Endothelial cell of umbilical vein (primary cell): ENCODE results near the gene CES4A. TPM values are rescaled to one million over a fixed set of nuclear protein-coding genes. Genes with fewer than 3 reads are reported as not detected.

Source experiments
- BruUV-seq: library from RNA; stranded (reverse); fragments of 400-500 nt; replicated peaks from 2 replicates; lab custom pipeline; 2021; lab: Mats Ljungman, UMichigan
- CTCF ChIA-PET: fragments of 300-600, 350-600 bp; sonication (Branson Sonifier 250); formaldehyde crosslinking; loops from one replicate; lab custom pipeline; 2021; ENCODE audit warnings: antibody characterized with exemption, inconsistent platforms; lab: Charles Lee
- POLR2A ChIA-PET: fragments of 300-600, 350-600 bp; sonication (Branson Sonifier 250); formaldehyde crosslinking; loops from one replicate; lab custom pipeline; 2021; ENCODE audit warnings: antibody characterized with exemption, inconsistent platforms; lab: Charles Lee
- DNase-seq: peaks from one replicate; pipeline ENCODE4 v3.0.0-alpha.2; 2011; ENCODE audit warnings: low read depth, low spot score
- FAIRE-seq: peaks from 2 replicates; lab custom pipeline; 2011; peaks lifted over from hg19 to GRCh38; lab: Jason Lieb, UNC
- H2AFZ ChIP-seq: 2 replicates; pipeline ENCODE4 v1.6.0; 2012; ENCODE audit warnings: low read depth, low read length, control low read depth, inconsistent platforms
- H3K27ac ChIP-seq: 2 replicates; pipeline ENCODE4 v1.5.1; 2011; ENCODE audit warnings: low read depth, mild to moderate bottlenecking, control low read depth, low read length, moderate library complexity; ENCODE audit not compliant: insufficient read depth
- H3K27me3 ChIP-seq, 2 experiments: 2 replicates each; pipeline versions ENCODE4 v1.6.0 to v1.6.1; 2011; ENCODE audit warnings: low read length in 2 of 2, mixed read lengths in 1 of 2; ENCODE audit not compliant: control insufficient read depth in 2 of 2, insufficient read depth in 2 of 2
- H3K36me3 ChIP-seq, 2 experiments: 2 replicates in 1 of 2; 3 replicates in 1 of 2; pipeline ENCODE4 v1.5.1; 2011; ENCODE audit warnings: low read length in 2 of 2, mild to moderate bottlenecking in 1 of 2, moderate library complexity in 1 of 2; ENCODE audit not compliant: control insufficient read depth in 2 of 2, insufficient read depth in 2 of 2; ENCODE audit errors: extremely low read depth in 1 of 2
- H3K4me1 ChIP-seq: 3 replicates; pipeline ENCODE4 v1.5.1; 2011; ENCODE audit warnings: mild to moderate bottlenecking, low read length; ENCODE audit not compliant: control insufficient read depth, insufficient read depth; ENCODE audit errors: extremely low read depth
- H3K4me2 ChIP-seq: 2 replicates; pipeline ENCODE4 v1.6.1; 2011; ENCODE audit warnings: low read length, control low read depth, mixed read lengths; ENCODE audit not compliant: insufficient read depth
- H3K4me3 ChIP-seq, 3 experiments: fragments of 200-600 bp in 1 of 3; sonication (generic), shearing (Covaris generic) in 1 of 3; replicated peaks in 1 of 3; 2 replicates each; pipeline ENCODE4 v1.5.1; 2011 to 2016; ENCODE audit warnings: control low read depth in 3 of 3, low read length in 3 of 3, mild to moderate bottlenecking in 2 of 3, inconsistent platforms in 1 of 3, low read depth in 1 of 3, moderate library complexity in 1 of 3; ENCODE audit not compliant: insufficient read depth in 1 of 3
- H3K79me2 ChIP-seq: 2 replicates; pipeline ENCODE4 v1.6.0; 2012; ENCODE audit warnings: low read length, inconsistent platforms; ENCODE audit not compliant: control insufficient read depth, insufficient read depth
- H3K9ac ChIP-seq: replicated peaks from 2 replicates; pipeline ENCODE3; 2011; ENCODE audit warnings: low read length, control low read depth; ENCODE audit not compliant: insufficient read depth; ENCODE audit errors: extremely low read depth
- H3K9me1 ChIP-seq: replicated peaks from 3 replicates; pipeline ENCODE4 v1.6.0; 2011; ENCODE audit warnings: mild to moderate bottlenecking, low read length; ENCODE audit not compliant: control insufficient read depth, insufficient read depth; ENCODE audit errors: extremely low read depth
- H3K9me3 ChIP-seq: replicated peaks from 2 replicates; pipeline ENCODE4 v1.5.1; 2012; ENCODE audit warnings: low read length, inconsistent platforms; ENCODE audit not compliant: control insufficient read depth, insufficient read depth
- H4K20me1 ChIP-seq: replicated peaks from 2 replicates; pipeline ENCODE3; 2011; ENCODE audit warnings: mild to moderate bottlenecking, low read length; ENCODE audit not compliant: control insufficient read depth, insufficient read depth; ENCODE audit errors: extremely low read depth
- EZH2 ChIP-seq: IDR thresholded peaks from 2 replicates; pipeline ENCODE4 v1.6.1; 2012; ENCODE audit warnings: borderline replicate concordance, low read depth, mild to moderate bottlenecking, moderate library complexity, low read length, inconsistent platforms; ENCODE audit not compliant: severe bottlenecking
- FOS ChIP-seq: IDR thresholded peaks from 2 replicates; pipeline ENCODE4 v1.6.1; 2011; ENCODE audit warnings: mild to moderate bottlenecking, low read length, moderate library complexity, borderline replicate concordance; ENCODE audit not compliant: insufficient read depth
- GATA2 ChIP-seq: IDR thresholded peaks from 2 replicates; pipeline ENCODE4 v1.7.0; 2011; ENCODE audit warnings: low read depth, mild to moderate bottlenecking, moderate library complexity, mixed read lengths, low read length; ENCODE audit not compliant: insufficient read length, insufficient read depth
- JUN ChIP-seq: IDR thresholded peaks from 2 replicates; pipeline ENCODE4 v1.6.1; 2011; ENCODE audit warnings: borderline replicate concordance, low read depth; ENCODE audit not compliant: insufficient read length, insufficient read depth
- MYC ChIP-seq: IDR thresholded peaks from one replicate; pipeline ENCODE4 v1.6.1; 2011; ENCODE audit warnings: mild to moderate bottlenecking, low read depth, low read length
- POLR2A ChIP-seq: IDR thresholded peaks from 2 replicates; pipeline ENCODE4 v1.6.1; 2012; ENCODE audit warnings: low read depth, mild to moderate bottlenecking, control low read depth, low read length
- POLR2AphosphoS5 ChIP-seq: IDR thresholded peaks from 2 replicates; pipeline ENCODE4 v1.6.1; 2012; ENCODE audit warnings: low read depth, mild to moderate bottlenecking, control low read depth, low read length, moderate library complexity; ENCODE audit not compliant: insufficient read depth
- dilution Hi-C: fragments of 300-500 bp; cut with MboI; formaldehyde crosslinking; loops from one replicate; pipeline ENCODE4 v1.15.0; 2019; ENCODE audit warnings: low sequenced_read_pairs; ENCODE audit not compliant: extremely low pct_ligation_motif_present
- intact Hi-C: fragments of 100-400 bp; cut with micrococcal nuclease; formaldehyde crosslinking; loops from one replicate; pipeline ENCODE4 v1.10.0; 2022
- polyA plus RNA-seq, 4 experiments: library from polyadenylated mRNA; depleted of rRNA in 3 of 4; stranded (reverse) in 3 of 4; unstranded in 1 of 4; fragments of >200 nt; gene quantifications; 2 replicates each; pipeline versions ENCODE4 v1.2.1 to v1.2.3, GENCODE V29; 2011 to 2012; ENCODE audit warnings: missing spikeins in 1 of 4
- total RNA-seq: library from RNA; stranded (reverse); gene quantifications from 2 replicates; pipeline ENCODE4 v1.2.3, GENCODE V29; 2021
- TF ChIP-seq, protein P1 (sequence below): IDR thresholded peaks from 2 replicates; pipeline ENCODE4 v1.6.1; 2011; ENCODE audit not compliant: insufficient read depth, insufficient read length
- TF ChIP-seq, protein P2 (sequence below), 2 donors: IDR thresholded peaks; 1 replicate in 1 of 2; 2 replicates in 1 of 2; pipeline ENCODE4 v1.5.1; 2011; ENCODE audit warnings: low read length in 2 of 2, mild to moderate bottlenecking in 2 of 2, moderate library complexity in 2 of 2, control low read depth in 1 of 2, inconsistent platforms in 1 of 2, low read depth in 1 of 2; ENCODE audit not compliant: insufficient read depth in 1 of 2; ENCODE audit errors: extremely low read depth in 1 of 2

The CES4A gene
- total and polyA plus RNA-seq, 2 donors (not counting 3 experiments of a cell fraction or from before 2014, with no cell fraction given): 5.4 to 13.3 TPM

DNA sequence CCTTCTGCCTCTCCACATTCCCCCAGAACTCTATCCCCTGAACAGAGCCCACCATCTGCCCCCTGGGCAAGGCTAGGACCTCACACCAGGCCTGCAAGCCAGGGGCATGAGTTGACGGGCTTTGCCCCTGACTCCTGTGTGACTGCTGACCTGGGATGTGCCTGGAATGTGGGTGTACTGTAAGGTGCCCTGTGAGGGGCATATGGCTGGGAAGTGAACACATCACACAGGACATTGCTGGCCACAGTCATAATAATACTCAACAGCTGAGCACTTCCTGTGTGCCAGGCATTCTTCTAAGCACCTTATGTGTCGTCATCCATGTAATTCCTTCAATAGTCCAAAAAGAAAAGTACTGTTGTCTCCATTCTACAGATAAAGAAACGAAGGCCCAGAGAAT, 13.3 kb downstream of the CES4A start:
- Histone ChIP-seq H2AFZ (no peak overlapping the region), H4K20me1 (no peaks in the 10 kb centered on the region), H3K36me3 (no peaks in the 10 kb centered on the region), H3K9me3 (no peaks in the 10 kb centered on the region), H3K9ac (no peak overlapping the region), H3K27ac (no peak overlapping the region), H3K4me3 (no peak overlapping the region), H3K9me1 (no peaks in the 10 kb centered on the region), H3K4me1 (peaks cover 14% of the 10 kb centered on the region), H3K4me2 (no peak overlapping the region), H3K79me2 (no peaks in the 10 kb centered on the region), H3K27me3 (no peaks in the 10 kb centered on the region)
- DNase-seq (no peak), FAIRE-seq (peak; percentile 68)
- intact Hi-C loops: no loop called here
- no TSS peak for BruUV-seq
- POLR2A ChIA-PET: no interaction called here
- TF ChIP-seq FOS (no peak), JUN (no peak), GATA2 (no peak)
- TF ChIP-seq, protein P1, sequence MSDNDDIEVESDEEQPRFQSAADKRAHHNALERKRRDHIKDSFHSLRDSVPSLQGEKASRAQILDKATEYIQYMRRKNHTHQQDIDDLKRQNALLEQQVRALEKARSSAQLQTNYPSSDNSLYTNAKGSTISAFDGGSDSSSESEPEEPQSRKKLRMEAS: no peak
- dilution Hi-C loops: no loop called here
- CTCF ChIA-PET: interaction anchor here (1.1 kb wide), 1 partner anchor 106 kb away, joined by 3 read pairs; no protein-coding TSS in a partner anchor

DNA sequence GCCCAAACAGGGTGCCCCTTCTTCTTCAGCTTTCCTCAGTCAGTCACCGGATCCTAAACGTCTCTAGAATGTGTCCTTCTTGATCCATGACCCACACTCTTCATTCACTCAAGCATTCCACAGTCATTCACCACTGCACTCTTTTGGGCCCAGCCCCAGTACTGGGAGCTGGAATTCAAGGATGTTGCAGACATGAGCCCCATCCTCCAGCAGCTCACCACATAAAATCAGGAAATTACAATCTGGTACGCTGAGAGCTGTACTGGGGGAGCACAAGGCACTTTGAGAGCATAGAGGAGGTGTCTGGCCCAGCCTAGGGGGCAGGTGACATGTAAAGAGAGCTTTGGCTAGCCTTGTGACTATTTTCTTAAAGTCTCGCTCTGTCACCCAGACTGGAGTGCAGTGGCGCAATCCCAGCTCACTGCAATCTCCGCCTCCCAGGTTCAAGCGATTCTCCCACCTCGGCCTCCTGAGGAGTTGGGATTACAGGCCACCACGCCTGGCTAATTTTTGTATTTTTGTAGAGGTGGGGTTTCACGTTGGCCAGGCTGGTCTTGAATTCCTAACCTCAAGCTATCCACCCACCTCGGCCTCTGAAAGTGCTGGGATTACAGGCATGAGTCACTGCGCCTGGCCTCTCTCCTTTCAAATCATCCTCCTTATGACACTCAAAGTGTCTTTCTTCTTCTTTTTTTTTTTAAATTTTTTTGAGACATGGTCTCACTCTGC, 18.7 kb downstream of the CES4A start:
- Histone ChIP-seq H3K4me2 (no peak overlapping the region), H3K4me1 (no peaks in the 10 kb centered on the region), H2AFZ (no peak overlapping the region), H3K4me3 (no peak overlapping the region), H3K9me1 (no peaks in the 10 kb centered on the region), H3K9me3 (no peaks in the 10 kb centered on the region), H3K27me3 (no peaks in the 10 kb centered on the region), H3K27ac (no peak overlapping the region), H3K36me3 (no peaks in the 10 kb centered on the region), H3K79me2 (no peaks in the 10 kb centered on the region), H3K9ac (no peak overlapping the region), H4K20me1 (no peaks in the 10 kb centered on the region)
- no TSS peak for BruUV-seq
- TF ChIP-seq EZH2 (no peak), POLR2A (no peak), MYC (no peak), GATA2 (no peak), JUN (no peak), FOS (no peak), POLR2AphosphoS5 (no peak)
- TF ChIP-seq, protein P2, sequence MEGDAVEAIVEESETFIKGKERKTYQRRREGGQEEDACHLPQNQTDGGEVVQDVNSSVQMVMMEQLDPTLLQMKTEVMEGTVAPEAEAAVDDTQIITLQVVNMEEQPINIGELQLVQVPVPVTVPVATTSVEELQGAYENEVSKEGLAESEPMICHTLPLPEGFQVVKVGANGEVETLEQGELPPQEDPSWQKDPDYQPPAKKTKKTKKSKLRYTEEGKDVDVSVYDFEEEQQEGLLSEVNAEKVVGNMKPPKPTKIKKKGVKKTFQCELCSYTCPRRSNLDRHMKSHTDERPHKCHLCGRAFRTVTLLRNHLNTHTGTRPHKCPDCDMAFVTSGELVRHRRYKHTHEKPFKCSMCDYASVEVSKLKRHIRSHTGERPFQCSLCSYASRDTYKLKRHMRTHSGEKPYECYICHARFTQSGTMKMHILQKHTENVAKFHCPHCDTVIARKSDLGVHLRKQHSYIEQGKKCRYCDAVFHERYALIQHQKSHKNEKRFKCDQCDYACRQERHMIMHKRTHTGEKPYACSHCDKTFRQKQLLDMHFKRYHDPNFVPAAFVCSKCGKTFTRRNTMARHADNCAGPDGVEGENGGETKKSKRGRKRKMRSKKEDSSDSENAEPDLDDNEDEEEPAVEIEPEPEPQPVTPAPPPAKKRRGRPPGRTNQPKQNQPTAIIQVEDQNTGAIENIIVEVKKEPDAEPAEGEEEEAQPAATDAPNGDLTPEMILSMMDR (IDR thresholded peaks at IDR 0.05; ENCODE audit: extremely low read depth in 1 of 2, insufficient read depth in 1 of 2, low read depth in 1 of 2, low read length in 2 of 2): no peak
- TF ChIP-seq, protein P1: no peak
- intact Hi-C loops (no loop called here), dilution Hi-C loops (no loop called here)
- ChIA-PET CTCF (interaction anchor here (1.0 to 3.2 kb wide), 2 partner anchors 11 to 148 kb away, joined by 4 to 12 read pairs; no protein-coding TSS in a partner anchor), POLR2A (no interaction called here)
- FAIRE-seq (no peak), DNase-seq (no peak)
